ENCODE data around the gene CYB5R3. TPM values are rescaled to one million over a fixed set of nuclear protein-coding genes. Genes with fewer than 3 reads are reported as not detected.

The CYB5R3 gene
- total and polyA plus RNA-seq, 2 donors (not counting 3 experiments of a cell fraction or from before 2014, with no cell fraction given), result 217 to 263 TPM

- Histone ChIP-seq H3K4me1 (ENCODE audit: control insufficient read depth, extremely low read depth, insufficient read depth, low read length) (no peaks in the 10 kb centered on the region), H3K4me3 (replicated peaks in 1 of 3; ENCODE audit: insufficient read depth in 1 of 3, low read depth in 1 of 3, low read length in 3 of 3) (no peak overlapping the region), H2AFZ (ENCODE audit: low read depth, low read length) (no peak overlapping the region), H3K79me2 (ENCODE audit: control insufficient read depth, insufficient read depth, low read length) (peaks cover 5% of the 10 kb centered on the region), H4K20me1 (replicated peaks; ENCODE audit: control insufficient read depth, extremely low read depth, insufficient read depth, low read length) (no peaks in the 10 kb centered on the region), H3K4me2 (ENCODE audit: insufficient read depth, low read length) (no peak overlapping the region), H3K9me1 (replicated peaks; ENCODE audit: control insufficient read depth, extremely low read depth, insufficient read depth, low read length) (no peaks in the 10 kb centered on the region), H3K27me3 (ENCODE audit: control insufficient read depth in 2 of 2, insufficient read depth in 2 of 2, low read length in 2 of 2) (no peaks in the 10 kb centered on the region), H3K9me3 (replicated peaks; ENCODE audit: control insufficient read depth, insufficient read depth, low read length) (no peaks in the 10 kb centered on the region), H3K27ac (ENCODE audit: insufficient read depth, low read depth, low read length) (no peak overlapping the region), H3K9ac (replicated peaks; ENCODE audit: extremely low read depth, insufficient read depth, low read length) (no peak overlapping the region), H3K36me3 (ENCODE audit: control insufficient read depth in 2 of 2, extremely low read depth in 1 of 2, insufficient read depth in 2 of 2, low read length in 2 of 2) (peaks cover 19 to 61% of the 10 kb centered on the region in 2 experiments)
- TF ChIP-seq FOS (IDR thresholded peaks at IDR 0.05; ENCODE audit: borderline replicate concordance, insufficient read depth, low read length) (no peak), EZH2 (IDR thresholded peaks at IDR 0.05; ENCODE audit: borderline replicate concordance, low read depth, low read length, severe bottlenecking) (no peak), MAX (IDR thresholded peaks at IDR 0.05; ENCODE audit: insufficient read depth, insufficient read length) (no peak), POLR2A (IDR thresholded peaks at IDR 0.05; ENCODE audit: low read depth, low read length) (no peak), CTCF (IDR thresholded peaks at IDR 0.05; ENCODE audit: extremely low read depth in 1 of 2, insufficient read depth in 1 of 2, low read depth in 1 of 2, low read length in 2 of 2) (no peak), GATA2 (IDR thresholded peaks at IDR 0.05; ENCODE audit: insufficient read depth, insufficient read length, low read depth, low read length) (no peak), MYC (IDR thresholded peaks at IDR 0.05; ENCODE audit: low read depth, low read length) (no peak), POLR2AphosphoS5 (IDR thresholded peaks at IDR 0.05; ENCODE audit: insufficient read depth, low read depth, low read length) (no peak), JUN (IDR thresholded peaks at IDR 0.05; ENCODE audit: borderline replicate concordance, insufficient read depth, insufficient read length, low read depth) (no peak)
- POLR2A ChIA-PET, result no interaction called here
- DNase-seq (ENCODE audit: low read depth, low spot score) (no peak), FAIRE-seq (no peak)
- CTCF ChIA-PET, result interaction anchor here (0.9 kb wide), 1 partner anchor 193 kb away, joined by 4 read pairs; no protein-coding TSS in a partner anchor
- no TSS peak for BruUV-seq (replicated peaks)
- intact Hi-C loops (cut with micrococcal nuclease) (no loop called here), dilution Hi-C loops (cut with MboI; ENCODE audit: extremely low pct_ligation_motif_present, low sequenced_read_pairs) (no loop called here)
These were observed 22.1 kb downstream of the CYB5R3 start for GRCh38 chr22:42626951-42627625.

All from endothelial cell of umbilical vein (primary cell).